Endothelial cell of umbilical vein (primary cell): ENCODE data around the gene ZNF516.

Experiments used
- JUN ChIP-seq: IDR thresholded peaks from 2 replicates; pipeline ENCODE4 v1.6.1; 2011; ENCODE audit warnings: borderline replicate concordance, low read depth; ENCODE audit not compliant: insufficient read length, insufficient read depth
- MAX ChIP-seq: IDR thresholded peaks from 2 replicates; pipeline ENCODE4 v1.6.1; 2011; ENCODE audit not compliant: insufficient read depth, insufficient read length
- POLR2A ChIP-seq: IDR thresholded peaks from 2 replicates; pipeline ENCODE4 v1.6.1; 2012; ENCODE audit warnings: low read depth, mild to moderate bottlenecking, control low read depth, low read length

- TF ChIP-seq MAX = no peak
- no peak for TF ChIP-seq POLR2A
- no peak for TF ChIP-seq JUN
Observed at GRCh38 chr18:76412818-76413565, 82.0 kb downstream of the ZNF516 start.
